Stimulated activated CD4-positive, alpha-beta T cell treated with anti-CD3 and anti-CD28 coated beads, TNF-alpha, amount 100 ng/mL, for 48 hours (primary cell): ENCODE measurements around the gene WDR31.

Experiments used
- DNase-seq, 3 donors: peaks; one replicate each; pipeline ENCODE4 v3.0.0-alpha.2; 2020; ENCODE audit warnings: low read depth in 3 of 3

The WDR31 gene

DNA sequence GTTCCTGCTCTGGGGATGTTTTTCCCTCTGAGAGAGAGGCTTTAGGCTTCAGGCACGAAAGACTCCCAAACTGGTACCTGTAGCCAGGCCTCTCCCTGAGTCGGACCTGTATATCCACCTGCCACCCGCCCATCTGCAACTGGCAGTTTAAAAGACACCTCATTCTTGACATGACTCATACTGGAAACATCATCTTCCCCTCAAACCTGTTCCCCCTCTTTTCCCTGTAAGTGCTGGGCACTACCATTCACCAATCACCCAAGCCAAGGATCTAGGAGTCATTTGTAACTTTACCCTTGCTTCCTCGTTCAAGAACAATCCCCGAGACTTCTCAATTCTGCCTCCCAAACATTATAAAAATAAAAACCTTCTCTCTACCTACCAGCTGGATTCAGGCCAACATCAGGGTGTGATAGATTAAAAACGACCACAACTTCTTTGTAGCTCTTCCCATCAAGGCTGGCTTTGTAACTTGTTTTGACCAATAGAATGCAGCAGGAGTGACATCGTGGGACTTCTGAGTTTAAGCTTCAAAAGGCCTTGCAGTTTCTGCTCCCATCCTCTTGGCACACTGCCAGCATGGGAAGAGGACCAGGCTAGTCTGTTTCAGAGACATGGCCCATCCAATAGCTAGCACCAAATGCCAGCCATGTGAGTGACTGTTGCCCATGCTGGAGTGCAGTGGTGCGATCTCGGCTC is 1.8 kb upstream of the WDR31 start:
- DNase-seq: no peak

GRCh38 chr9:113337714-113338113 is 2.4 kb downstream of the WDR31 start:
- no peak for DNase-seq

DNA sequence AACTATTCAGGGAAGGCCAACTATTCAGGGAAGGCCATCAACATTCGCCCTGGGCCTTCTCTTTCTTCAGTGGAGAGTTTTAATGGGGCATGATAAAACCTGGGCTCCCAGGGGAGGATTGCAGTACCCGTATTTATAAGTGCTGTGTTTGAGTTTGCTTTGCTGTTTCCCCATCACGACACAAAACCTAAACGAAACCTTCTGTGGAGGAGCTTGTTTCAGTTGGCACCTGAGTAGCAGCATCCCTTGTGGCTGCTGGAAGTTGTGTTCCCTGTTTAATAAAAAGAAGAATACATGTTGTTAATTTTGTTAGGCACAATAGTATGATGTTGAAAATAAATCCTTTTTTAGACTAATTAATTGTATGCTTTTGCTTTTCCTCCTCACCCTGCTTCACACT is 8.3 kb downstream of the WDR31 start:
- DNase-seq: no peak

DNA sequence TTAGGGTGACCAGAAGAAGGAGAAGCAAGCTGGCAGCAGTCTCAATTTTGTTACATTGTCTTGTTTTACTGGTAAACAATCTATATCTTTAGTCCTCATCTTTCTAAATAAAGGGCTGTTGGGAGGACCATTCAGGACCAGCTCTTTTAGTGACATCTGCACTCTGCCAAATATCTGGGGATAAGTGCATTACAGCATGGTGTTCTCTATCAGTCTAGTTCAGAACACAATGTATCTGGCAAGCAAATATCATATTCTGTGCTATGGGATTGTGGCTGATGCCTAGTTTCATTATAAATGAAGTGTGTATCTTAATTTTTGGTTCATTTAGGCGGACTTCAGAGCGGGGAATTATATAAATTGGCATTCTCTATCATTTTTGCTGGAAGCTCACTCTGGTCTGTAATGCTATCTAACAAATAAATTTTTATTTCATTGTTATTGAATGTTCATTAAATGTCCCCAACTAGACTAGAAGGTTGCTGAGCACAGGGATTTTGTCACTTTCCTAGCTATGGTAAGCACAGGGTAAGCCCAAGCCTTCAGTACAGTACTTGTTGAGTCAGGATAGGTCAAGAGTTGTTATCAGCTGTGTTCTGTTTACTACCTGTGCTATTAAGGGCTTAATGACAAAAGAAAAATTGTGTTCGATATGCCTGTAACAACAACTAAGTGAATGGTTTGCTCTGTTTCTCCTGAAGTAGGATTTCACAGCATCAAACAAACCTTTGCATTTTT is 11.9 kb downstream of the WDR31 start:
- no peak for DNase-seq

DNA sequence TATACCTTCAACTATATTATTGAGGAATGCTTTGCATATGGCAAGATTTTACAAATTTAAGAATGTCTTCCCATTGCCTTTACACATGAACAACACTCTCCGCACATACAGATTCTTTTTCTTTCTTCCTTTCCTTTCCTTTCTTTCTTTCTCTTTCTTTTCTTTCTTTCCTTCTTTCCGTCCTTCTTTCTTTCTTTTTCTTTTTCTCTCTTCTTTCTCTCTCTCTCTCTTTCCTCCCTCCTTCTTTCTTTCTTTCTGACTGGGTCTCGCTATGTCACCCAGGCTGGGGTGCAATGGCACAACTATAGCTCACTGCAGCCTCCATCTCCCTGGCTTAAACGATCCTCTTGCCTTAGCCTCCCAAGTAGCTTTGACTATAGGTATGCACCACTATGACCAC is 13.8 kb downstream of the WDR31 start:
- no peak for DNase-seq

DNA sequence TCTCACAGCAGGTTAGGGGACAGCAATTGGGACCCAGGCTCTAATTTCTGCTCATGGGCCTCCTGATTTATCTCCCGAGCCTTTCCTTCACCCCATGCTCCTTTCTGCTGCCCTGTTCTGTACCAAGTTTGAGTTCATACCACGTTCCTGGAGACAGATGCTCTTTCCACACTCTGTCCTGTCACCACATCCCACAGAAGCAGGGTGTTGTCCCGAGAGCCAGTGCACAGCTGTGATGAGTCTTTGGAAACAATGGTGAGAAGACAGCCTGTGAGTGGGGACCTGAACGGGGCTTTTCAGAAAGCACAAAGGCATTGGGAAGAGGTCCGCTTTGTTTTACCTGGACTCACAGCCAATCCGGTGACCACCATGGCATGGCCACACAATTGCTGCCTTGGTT is 17.4 kb downstream of the WDR31 start:
- DNase-seq: no peak

DNA sequence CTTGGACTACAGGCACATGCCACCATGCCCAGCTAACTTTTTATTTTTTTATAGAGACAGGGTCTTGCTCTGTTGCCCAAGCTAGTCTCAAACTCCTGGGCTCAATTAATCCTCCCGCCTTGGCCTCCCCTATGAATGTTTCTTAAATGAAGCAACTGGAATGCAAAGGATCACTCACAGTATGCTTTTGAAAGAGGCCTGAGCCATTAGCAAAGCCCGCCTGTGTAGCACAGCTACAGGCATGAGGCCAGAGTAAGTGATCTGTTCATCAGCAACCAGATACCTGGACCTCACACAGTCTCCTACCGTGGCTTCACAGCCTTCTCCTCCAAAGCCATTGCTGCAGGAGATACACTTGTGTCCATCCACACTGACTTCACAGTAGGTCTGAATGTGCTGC is 20.0 kb downstream of the WDR31 start:
- DNase-seq: no peak

- no peak for DNase-seq
Measured at GRCh38 chr9:113319054-113319453, 21.0 kb downstream of the WDR31 start.

- DNase-seq: no peak
Measured at GRCh38 chr9:113317777-113318176, 22.3 kb downstream of the WDR31 start.

- DNase-seq: no peak
Measured at GRCh38 chr9:113316030-113316429, 24.0 kb downstream of the WDR31 start.

DNA sequence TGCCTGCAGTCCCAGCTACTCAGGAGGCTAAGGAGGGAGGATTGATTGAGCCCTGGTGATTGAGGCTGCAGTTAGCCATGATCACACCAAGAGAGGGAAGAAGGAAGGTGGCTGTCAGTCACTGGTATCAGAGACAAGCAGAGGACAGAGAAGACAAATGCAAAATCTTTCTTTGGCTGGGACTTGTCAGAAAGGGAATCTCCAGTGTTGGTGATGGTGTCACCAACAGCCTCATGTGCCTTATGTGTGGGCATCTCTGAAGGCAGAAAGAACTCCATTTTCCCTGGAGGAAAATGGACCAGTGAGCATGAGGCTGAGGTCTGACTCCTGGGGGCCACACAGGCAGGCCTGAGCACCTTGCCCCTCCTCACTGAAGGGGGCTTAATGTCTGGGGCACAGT is 24.8 kb downstream of the WDR31 start:
- no peak for DNase-seq

DNA sequence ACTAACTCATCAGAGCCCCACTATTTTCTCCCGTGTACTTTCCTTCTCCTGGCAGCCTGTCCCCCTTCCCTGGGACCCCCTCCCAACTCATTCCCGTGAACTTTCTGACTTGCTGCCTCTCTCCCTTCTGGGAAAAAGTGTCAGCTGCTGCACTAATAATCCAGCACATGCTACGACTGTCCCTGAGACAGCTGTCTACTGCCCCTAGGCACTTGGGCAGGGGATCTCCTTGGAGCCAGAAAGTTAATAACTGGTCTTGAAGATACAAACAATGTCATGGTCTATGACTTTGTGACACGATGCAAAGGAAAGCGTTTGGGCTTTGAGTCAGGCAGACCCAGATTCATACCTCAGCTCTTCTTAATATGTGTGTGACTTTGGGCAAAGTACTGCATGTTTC is 26.8 kb downstream of the WDR31 start:
- DNase-seq: no peak

- no peak for DNase-seq
Measured at GRCh38 chr9:113311961-113312360, 28.1 kb downstream of the WDR31 start.

GRCh38 chr9:113310538-113310937 is 29.5 kb downstream of the WDR31 start:
- DNase-seq: no peak

- DNase-seq: no peak
Measured at GRCh38 chr9:113309204-113309813, 30.8 kb downstream of the WDR31 start.

- no peak for DNase-seq
Measured at GRCh38 chr9:113307396-113307975, 32.6 kb downstream of the WDR31 start.

- no peak for DNase-seq
Measured at GRCh38 chr9:113306566-113306965, 33.5 kb downstream of the WDR31 start.

GRCh38 chr9:113302792-113303418 is 37.2 kb downstream of the WDR31 start, which contains the start of gene RNF183:
Gene RNF183 (minus strand): TSS chr9:113303376. CDS start chr9:113298184, 5,192 bp downstream.
- DNase-seq: no peak

GRCh38 chr9:113301548-113301947 is 38.5 kb downstream of the WDR31 start:
- no peak for DNase-seq

GRCh38 chr9:113299800-113300292 is 40.2 kb downstream of the WDR31 start:
- DNase-seq: no peak

DNA sequence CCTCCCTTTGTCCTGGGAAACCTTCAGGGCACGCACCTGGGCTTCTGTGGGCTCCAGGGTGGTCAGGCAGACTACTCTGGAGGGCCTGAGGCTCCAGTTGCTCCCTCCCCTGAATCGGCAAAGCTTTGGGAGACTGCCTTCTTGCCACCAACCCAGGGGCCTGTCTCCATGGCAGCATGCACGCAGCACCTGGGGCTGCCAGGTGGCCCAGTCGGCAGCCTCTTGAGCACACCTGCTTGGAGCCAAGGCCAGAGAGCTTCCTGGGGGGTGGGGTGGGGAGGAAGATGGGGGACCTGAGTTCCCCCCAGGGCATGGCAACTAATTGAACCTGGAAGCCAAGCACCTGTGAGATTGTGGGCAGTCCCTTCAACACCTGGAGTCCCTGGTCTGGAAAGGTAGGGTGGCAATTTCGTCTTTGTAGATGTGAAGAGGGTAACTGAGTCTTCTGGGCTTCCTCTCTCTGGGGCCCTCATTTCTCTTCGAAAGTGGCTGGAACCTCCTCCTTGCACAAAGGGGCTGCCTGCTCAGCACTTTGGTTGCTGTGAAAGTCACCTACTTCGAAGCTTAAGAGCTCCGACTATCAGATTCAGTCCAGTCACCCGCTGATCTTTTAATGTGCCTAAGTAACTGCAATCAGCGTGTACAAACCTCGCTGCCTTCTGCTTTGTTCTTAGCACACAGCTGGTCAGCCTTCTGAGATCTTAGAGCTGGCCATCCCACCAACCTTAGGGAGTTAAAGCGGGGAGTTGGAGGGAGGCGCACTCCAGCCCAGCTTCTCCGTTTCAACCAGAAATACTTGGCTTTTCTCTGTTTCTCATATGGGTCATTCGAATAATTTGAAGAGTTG is 40.9 kb downstream of the WDR31 start:
- DNase-seq: no peak
